IMR-90 (cell line): ENCODE measurements around the gene ELL. TPM values are rescaled to one million over a fixed set of nuclear protein-coding genes. Genes with fewer than 3 reads are reported as not detected.

Source experiments
- ATAC-seq: fragments of 200-7000 bp; cut with Tn5 transposase; 2 replicates; pipeline ENCODE4 v1.9.1; 2020; ENCODE audit warnings: low read depth, mild to moderate bottlenecking, moderate library complexity
- BruUV-seq: library from RNA; stranded (reverse); fragments of 400-500 nt; replicated peaks from 2 replicates; lab custom pipeline; 2021; lab: Mats Ljungman, UMichigan
- CTCF ChIA-PET: fragments of 300-600 bp; formaldehyde crosslinking; extraction: SDS; loops from one replicate; lab custom pipeline; 2021; ENCODE audit warnings: antibody characterized with exemption; lab: Yijun Ruan, JAX
- POLR2A ChIA-PET: fragments of 300-600 bp; sonication (Branson Sonifier 250); formaldehyde crosslinking; loops from one replicate; lab custom pipeline; 2022; ENCODE audit warnings: antibody characterized with exemption; ENCODE audit not compliant: unreplicated experiment; lab: Charles Lee
- DNase-seq: peaks from one replicate; pipeline ENCODE4 v3.0.0; 2013
- H2AFZ ChIP-seq: replicated peaks from 2 replicates; pipeline ENCODE3; 2013; ENCODE audit warnings: low read length, mild to moderate bottlenecking; ENCODE audit not compliant: poor library complexity
- H2AK5ac ChIP-seq: 2 replicates; pipeline ENCODE4 v1.6.1; 2013; ENCODE audit warnings: low read depth, low read length, inconsistent platforms
- H2AK9ac ChIP-seq: replicated peaks from 2 replicates; pipeline ENCODE3; 2013; ENCODE audit warnings: mild to moderate bottlenecking, low read depth, low read length, moderate library complexity; ENCODE audit not compliant: poor library complexity
- H2BK120ac ChIP-seq: 2 replicates; pipeline ENCODE4 v1.6.1; 2013; ENCODE audit warnings: low read depth, low read length, inconsistent platforms
- H2BK15ac ChIP-seq: 3 replicates; pipeline ENCODE4 v1.6.1; 2013; ENCODE audit warnings: low read depth, low read length, inconsistent platforms
- H2BK20ac ChIP-seq: 2 replicates; pipeline ENCODE4 v1.6.1; 2013; ENCODE audit warnings: low read depth, mild to moderate bottlenecking, inconsistent platforms, low read length, moderate library complexity
- H2BK5ac ChIP-seq: 2 replicates; pipeline ENCODE4 v1.6.1; 2013; ENCODE audit warnings: mild to moderate bottlenecking, low read depth, low read length, inconsistent platforms; ENCODE audit not compliant: poor library complexity, severe bottlenecking
- H3K14ac ChIP-seq: replicated peaks from 2 replicates; pipeline ENCODE4 v1.6.1; 2013; ENCODE audit warnings: low read depth, low read length, inconsistent platforms
- H3K18ac ChIP-seq: 2 replicates; pipeline ENCODE4 v1.6.1; 2013; ENCODE audit warnings: low read depth, low read length, control low read depth
- H3K23ac ChIP-seq: 2 replicates; pipeline ENCODE4 v1.6.1; 2013; ENCODE audit warnings: low read depth, low read length, inconsistent platforms
- H3K27ac ChIP-seq: 2 replicates; pipeline ENCODE4 v1.5.1; 2013; ENCODE audit warnings: mild to moderate bottlenecking, control low read depth, low read length; ENCODE audit not compliant: insufficient read depth
- H3K27me3 ChIP-seq: 2 replicates; pipeline ENCODE4 v1.6.1; 2013; ENCODE audit warnings: low read length; ENCODE audit not compliant: control insufficient read depth, insufficient read depth
- H3K36me3 ChIP-seq: 2 replicates; pipeline ENCODE4 v1.6.1; 2013; ENCODE audit warnings: low read length, mixed read lengths; ENCODE audit not compliant: control insufficient read depth, insufficient read depth
- H3K4ac ChIP-seq: 2 replicates; pipeline ENCODE4 v1.6.1; 2013; ENCODE audit warnings: low read depth, low read length, inconsistent platforms
- H3K4me1 ChIP-seq: 2 replicates; pipeline ENCODE4 v1.6.1; 2013; ENCODE audit warnings: low read length, mixed read lengths; ENCODE audit not compliant: control insufficient read depth, insufficient read depth
- H3K4me2 ChIP-seq: 2 replicates; pipeline ENCODE4 v1.6.1; 2013; ENCODE audit warnings: low read depth, mild to moderate bottlenecking, control low read depth, low read length, moderate library complexity
- H3K4me3 ChIP-seq: 2 replicates; pipeline ENCODE4 v1.5.1; 2013; ENCODE audit warnings: low read depth, mild to moderate bottlenecking, control low read depth, low read length, moderate library complexity; ENCODE audit not compliant: insufficient read depth
- H3K56ac ChIP-seq: 2 replicates; pipeline ENCODE4 v1.6.1; 2013; ENCODE audit warnings: low read length, inconsistent platforms; ENCODE audit not compliant: insufficient read depth; ENCODE audit errors: extremely low read depth
- H3K79me1 ChIP-seq, 2 experiments: 2 replicates each; pipeline ENCODE4 v1.6.1; 2013; ENCODE audit warnings: low read length in 2 of 2, inconsistent platforms in 1 of 2, low read depth in 1 of 2
- H3K9ac ChIP-seq: 2 replicates; pipeline ENCODE4 v1.6.1; 2013; ENCODE audit warnings: low read depth, low read length, control low read depth
- H3K9me1 ChIP-seq: 2 replicates; pipeline ENCODE4 v1.6.1; 2013; ENCODE audit warnings: low read length, inconsistent platforms; ENCODE audit not compliant: insufficient read depth
- H3K9me3 ChIP-seq: 2 replicates; pipeline ENCODE4 v1.6.1; 2013; ENCODE audit warnings: low read length; ENCODE audit not compliant: control insufficient read depth, insufficient read depth
- H4K20me1 ChIP-seq: 2 replicates; pipeline ENCODE4 v1.6.1; 2013; ENCODE audit warnings: low read length, inconsistent platforms; ENCODE audit not compliant: insufficient read depth
- H4K5ac ChIP-seq: 2 replicates; pipeline ENCODE4 v1.6.1; 2013; ENCODE audit warnings: mild to moderate bottlenecking, low read depth, low read length, control low read depth
- H4K8ac ChIP-seq, 2 experiments: 2 replicates each; pipeline ENCODE4 v1.6.1; 2013; ENCODE audit warnings: low read depth in 2 of 2, low read length in 2 of 2, control low read depth in 1 of 2, inconsistent platforms in 1 of 2
- H4K91ac ChIP-seq: 2 replicates; pipeline ENCODE4 v1.6.1; 2013; ENCODE audit warnings: low read depth, low read length, inconsistent platforms; ENCODE audit not compliant: insufficient read depth
- BHLHE40 ChIP-seq: fragments of 150-350 bp; IDR thresholded peaks from 2 replicates; pipeline ENCODE4 v1.6.1; 2016; ENCODE audit warnings: mild to moderate bottlenecking, low read depth, low read length
- CEBPB ChIP-seq: IDR thresholded peaks from 2 replicates; pipeline ENCODE4 v1.6.1; 2012; ENCODE audit warnings: low read depth, low read length, improper control_type of control experiment
- CHD1 ChIP-seq: IDR thresholded peaks from 2 replicates; pipeline ENCODE4 v1.6.1; 2012; ENCODE audit warnings: low read depth, low read length, improper control_type of control experiment
- CTCF ChIP-seq: conservative IDR thresholded peaks from 2 replicates; pipeline ENCODE4 v1.5.1; 2012; ENCODE audit warnings: mild to moderate bottlenecking, low read depth, low read length, improper control_type of control experiment
- ELK1 ChIP-seq: fragments of 150-350 bp; IDR thresholded peaks from 2 replicates; pipeline ENCODE4 v1.6.1; 2016; ENCODE audit warnings: low read depth, mild to moderate bottlenecking, low read length, moderate library complexity, borderline replicate concordance
- FOS ChIP-seq: fragments of 150-350 bp; IDR thresholded peaks from 2 replicates; pipeline ENCODE4 v1.6.1; 2016; ENCODE audit warnings: low read depth, low read length
- MAZ ChIP-seq: IDR thresholded peaks from 2 replicates; pipeline ENCODE4 v1.6.1; 2012; ENCODE audit warnings: low read depth, mild to moderate bottlenecking, low read length, improper control_type of control experiment, moderate library complexity, borderline replicate concordance
- MXI1 ChIP-seq: IDR thresholded peaks from 2 replicates; pipeline ENCODE4 v1.6.1; 2012; ENCODE audit warnings: low read depth, mild to moderate bottlenecking, low read length, moderate library complexity, borderline replicate concordance
- NFE2L2 ChIP-seq: fragments of 150-350 bp; IDR thresholded peaks from 2 replicates; pipeline ENCODE4 v1.6.1; 2016; ENCODE audit warnings: low read depth, mild to moderate bottlenecking, low read length
- POLR2A ChIP-seq: IDR thresholded peaks from 2 replicates; pipeline ENCODE4 v1.6.1; 2012; ENCODE audit warnings: mild to moderate bottlenecking, low read depth, low read length
- RAD21 ChIP-seq: IDR thresholded peaks from 2 replicates; pipeline ENCODE4 v1.6.1; 2012; ENCODE audit warnings: low read length, improper control_type of control experiment
- RCOR1 ChIP-seq: IDR thresholded peaks from 2 replicates; pipeline ENCODE4 v1.6.1; 2012; ENCODE audit warnings: mild to moderate bottlenecking, low read length, improper control_type of control experiment; ENCODE audit not compliant: insufficient replicate concordance
- SMC3 ChIP-seq: fragments of 150-350 bp; IDR thresholded peaks from 2 replicates; pipeline ENCODE4 v1.6.1; 2016; ENCODE audit warnings: low read depth, mild to moderate bottlenecking, antibody characterized with exemption, low read length, moderate library complexity
- WGBS, 2 experiments: methylation state at CpG; one replicate each; pipeline versions ENCODE4 v1.1.5 to v1.1.7; 2013; ENCODE audit warnings: missing lambda C conversion rate in 2 of 2; ENCODE audit not compliant: insufficient read length in 1 of 2; ENCODE audit errors: extremely low coverage in 2 of 2; 5-methylcytosine and 5-hydroxymethylcytosine counted together
- dilution Hi-C: fragments of 300-500 bp; cut with HindIII; formaldehyde crosslinking; loops from one replicate; pipeline ENCODE4 v1.14.3; 2018; ENCODE audit warnings: low sequenced_read_pairs; ENCODE audit not compliant: unreplicated experiment
- in situ Hi-C: fragments of 300-500 bp; cut with MboI; formaldehyde crosslinking; loops from 3 replicates; pipeline ENCODE4 v1.14.3; 2019; ENCODE audit warnings: low sequenced_read_pairs, inconsistent platforms, mixed read lengths
- intact Hi-C: fragments of 100-400 bp; cut with micrococcal nuclease; formaldehyde crosslinking; loops from 2 replicates; pipeline ENCODE4 v1.10.0; 2022
- polyA plus RNA-seq, 3 experiments: library from polyadenylated mRNA; depleted of rRNA; stranded (reverse); fragments of >200 nt; gene quantifications; 2 replicates each; pipeline ENCODE4 v1.2.3, GENCODE V29; 2012; ENCODE audit warnings: low replicate concordance in 1 of 3
- total RNA-seq: library from RNA; depleted of rRNA; stranded (reverse); fragments of >200 nt; gene quantifications from 2 replicates; pipeline ENCODE4 v1.2.3, GENCODE V29; 2012
- TF ChIP-seq, protein P1 (sequence below): fragments of 150-350 bp; IDR thresholded peaks from 2 replicates; pipeline ENCODE4 v1.6.1; 2017; ENCODE audit warnings: mild to moderate bottlenecking, antibody characterized with exemption, low read length, low read depth

ELL gene
- total and polyA plus RNA-seq, 2 of the 4 experiments (the other 2 are of a cell fraction) = 6.3 to 13.1 TPM

DNA sequence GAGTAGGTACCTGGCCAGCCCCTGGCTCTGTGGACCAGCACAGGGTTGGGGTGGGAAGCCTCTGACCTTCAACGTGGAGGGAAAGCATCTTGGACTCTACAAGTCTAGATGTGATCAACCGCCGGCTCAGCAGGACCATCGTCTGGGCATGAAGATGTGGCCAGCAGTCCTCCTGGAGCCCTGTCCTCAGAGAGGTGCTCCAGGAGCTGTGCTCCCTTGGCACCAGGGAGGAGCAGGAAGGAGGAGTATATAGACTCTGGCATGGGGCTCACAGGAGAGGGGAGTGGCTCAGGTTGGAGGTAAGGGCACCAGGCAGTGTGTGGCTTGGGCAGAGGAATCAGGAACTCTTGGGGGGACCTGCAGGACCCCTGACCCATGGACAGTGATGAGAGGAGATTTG, 65.6 kb downstream of the ELL start:
- Histone ChIP-seq H3K56ac (no peak overlapping the region), H2AK9ac (no peak overlapping the region), H3K79me1 (peaks cover 22 to 65% of the 10 kb centered on the region in 2 experiments), H4K8ac (no peak overlapping the region), H2AK5ac (no peak overlapping the region), H3K9me1 (peaks cover 27% of the 10 kb centered on the region), H4K5ac (no peak overlapping the region), H3K14ac (no peak overlapping the region), H3K4me2 (no peak overlapping the region), H3K36me3 (peaks cover 49% of the 10 kb centered on the region), H3K4me3 (no peak overlapping the region), H2BK20ac (no peak overlapping the region), H3K18ac (no peak overlapping the region), H3K4ac (no peak overlapping the region), H3K4me1 (peaks cover 25% of the 10 kb centered on the region), H3K27ac (no peak overlapping the region), H2BK15ac (no peak overlapping the region), H4K20me1 (peaks cover 62% of the 10 kb centered on the region), H3K9me3 (peaks cover 3% of the 10 kb centered on the region; the same call in 1 of the 2 replicates), H2BK5ac (no peak overlapping the region), H3K27me3 (no peaks in the 10 kb centered on the region), H2BK120ac (no peak overlapping the region), H4K91ac (no peak overlapping the region), H3K23ac (no peak overlapping the region), H2AFZ (no peak overlapping the region), H3K9ac (no peak overlapping the region)
- in situ Hi-C loops = loop anchor here (10.0 kb wide), 1 partner anchor 119 kb away; the partner anchor contains the start of gene UBA52
- CTCF ChIA-PET = no interaction called here
- intact Hi-C loops = loop anchor here (10.0 kb wide), 1 partner anchor 219 kb away; no protein-coding TSS in a partner anchor
- BruUV-seq = no TSS peak
- POLR2A ChIA-PET = no interaction called here
- TF ChIP-seq FOS (no peak), MXI1 (no peak), POLR2A (no peak), SMC3 (no peak), RAD21 (no peak), NFE2L2 (no peak), CHD1 (no peak), RCOR1 (no peak), CEBPB (no peak), MAZ (no peak), ELK1 (no peak), CTCF (no peak), BHLHE40 (no peak)
- TF ChIP-seq, protein P1, sequence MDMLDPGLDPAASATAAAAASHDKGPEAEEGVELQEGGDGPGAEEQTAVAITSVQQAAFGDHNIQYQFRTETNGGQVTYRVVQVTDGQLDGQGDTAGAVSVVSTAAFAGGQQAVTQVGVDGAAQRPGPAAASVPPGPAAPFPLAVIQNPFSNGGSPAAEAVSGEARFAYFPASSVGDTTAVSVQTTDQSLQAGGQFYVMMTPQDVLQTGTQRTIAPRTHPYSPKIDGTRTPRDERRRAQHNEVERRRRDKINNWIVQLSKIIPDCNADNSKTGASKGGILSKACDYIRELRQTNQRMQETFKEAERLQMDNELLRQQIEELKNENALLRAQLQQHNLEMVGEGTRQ = no peak
- 97% methylated on average over 4 of the region's 4 CpGs; no CpG with 5 or more reads in 1 of the 2 experiments for WGBS, 2 experiments
- ATAC-seq = no peak
- dilution Hi-C loops = no loop called here
- DNase-seq = no peak
